GM18498 (cell line): ENCODE measurements around the gene ZBTB48.
"Not testable (repeated sequence)": the region's sequence is repeated elsewhere in the genome, so short reads cannot be mapped to it uniquely, and the experiment has no call there.

Experiments
- ATAC-seq: cut with Tn5 transposase; IDR thresholded peaks from one replicate; pipeline ENCODE4 v1.9.1; 2021; ENCODE audit warnings: mild to moderate bottlenecking, moderate library complexity; ENCODE audit not compliant: unreplicated experiment

ZBTB48 gene

GRCh38 chr1:6579374-6580118, at the start of gene ZBTB48:
TSS of gene ZBTB48 (plus strand) at chr1:6579994. CDS start at chr1:6580610, 616 bp downstream.
- ATAC-seq, result peak; percentile 93

- ATAC-seq, result no peak
Observed at GRCh38 chr1:6530504-6531160, 49.2 kb upstream of the ZBTB48 start.

- no peak for ATAC-seq
Observed at GRCh38 chr1:6531996-6532395, 47.8 kb upstream of the ZBTB48 start.

- ATAC-seq, result no peak
Observed at GRCh38 chr1:6534248-6534822, 45.5 kb upstream of the ZBTB48 start.

GRCh38 chr1:6535214-6535613, 44.6 kb upstream of the ZBTB48 start:
- no peak for ATAC-seq

GRCh38 chr1:6536291-6536690, 43.5 kb upstream of the ZBTB48 start:
- ATAC-seq, result no peak

- no peak for ATAC-seq
Observed at GRCh38 chr1:6538956-6539355, 40.8 kb upstream of the ZBTB48 start.

GRCh38 chr1:6544831-6545230, 35.0 kb upstream of the ZBTB48 start:
- no peak for ATAC-seq

- no peak for ATAC-seq
Observed at GRCh38 chr1:6545276-6546112, 34.3 kb upstream of the ZBTB48 start.

GRCh38 chr1:6546326-6546725, 33.5 kb upstream of the ZBTB48 start:
- no peak for ATAC-seq

GRCh38 chr1:6547301-6547700, 32.5 kb upstream of the ZBTB48 start:
- ATAC-seq, result no peak

GRCh38 chr1:6554031-6554906, 25.5 kb upstream of the ZBTB48 start, which contains the start of gene NOL9:
TSS of gene NOL9 (minus strand) at chr1:6554513. CDS start at chr1:6554502, 11 bp downstream.
- ATAC-seq, result peak; percentile 94

- ATAC-seq, result no peak
Observed at GRCh38 chr1:6554907-6555778, 24.7 kb upstream of the ZBTB48 start, which contains the start of gene TAS1R1. TSS of gene TAS1R1 (plus strand) at chr1:6555307. CDS start at chr1:6555374, 67 bp downstream.

- ATAC-seq, result no peak
Observed at GRCh38 chr1:6557597-6557996, 22.2 kb upstream of the ZBTB48 start.

- not testable (repeated sequence) for ATAC-seq
Observed at GRCh38 chr1:6559161-6559560, 20.6 kb upstream of the ZBTB48 start.

- no peak for ATAC-seq
Observed at GRCh38 chr1:6560267-6560666, 19.5 kb upstream of the ZBTB48 start.

GRCh38 chr1:6569033-6569432, 10.8 kb upstream of the ZBTB48 start:
- no peak for ATAC-seq

GRCh38 chr1:6570100-6570499, 9.7 kb upstream of the ZBTB48 start:
- ATAC-seq, result no peak

GRCh38 chr1:6570987-6571386, 8.8 kb upstream of the ZBTB48 start:
- ATAC-seq, result no peak
